ENCODE data around the gene IGFBP3.

IGFBP3 gene

GRCh38 chr7:45939574-45939973 lies 18.5 kb upstream of the IGFBP3 start:
- DNase-seq (ENCODE audit: low read depth in 1 of 2, low spot score in 1 of 2) = no peak
- in situ Hi-C loops (cut with HindIII; ENCODE audit: low pct_unique_long_range_greater_than_20kb, low sequenced_read_pairs) = no loop called here
- TF ChIP-seq JUND (IDR thresholded peaks at IDR 0.05; ENCODE audit: low read depth) = no peak

- TF ChIP-seq JUND (IDR thresholded peaks at IDR 0.05; ENCODE audit: low read depth) = no peak
- peak in 1 of 2 experiments; percentile 39 for DNase-seq (ENCODE audit: low read depth in 1 of 2, low spot score in 1 of 2)
- in situ Hi-C loops (cut with HindIII; ENCODE audit: low pct_unique_long_range_greater_than_20kb, low sequenced_read_pairs) = no loop called here
Observed at GRCh38 chr7:45938626-45939302, 17.7 kb upstream of the IGFBP3 start.

- DNase-seq (ENCODE audit: low read depth in 1 of 2, low spot score in 1 of 2) = no peak
- no peak for TF ChIP-seq JUND (IDR thresholded peaks at IDR 0.05; ENCODE audit: low read depth)
- in situ Hi-C loops (cut with HindIII; ENCODE audit: low pct_unique_long_range_greater_than_20kb, low sequenced_read_pairs) = no loop called here
Observed at GRCh38 chr7:45937862-45938261, 16.8 kb upstream of the IGFBP3 start.

GRCh38 chr7:45937301-45937700 lies 16.2 kb upstream of the IGFBP3 start:
- no peak for TF ChIP-seq JUND (IDR thresholded peaks at IDR 0.05; ENCODE audit: low read depth)
- in situ Hi-C loops (cut with HindIII; ENCODE audit: low pct_unique_long_range_greater_than_20kb, low sequenced_read_pairs) = no loop called here
- DNase-seq (ENCODE audit: low read depth in 1 of 2, low spot score in 1 of 2) = no peak

- in situ Hi-C loops (cut with HindIII; ENCODE audit: low pct_unique_long_range_greater_than_20kb, low sequenced_read_pairs) = no loop called here
- no peak for TF ChIP-seq JUND (IDR thresholded peaks at IDR 0.05; ENCODE audit: low read depth)
- no peak for DNase-seq (ENCODE audit: low read depth in 1 of 2, low spot score in 1 of 2)
Observed at GRCh38 chr7:45930967-45931366, 9.9 kb upstream of the IGFBP3 start.

GRCh38 chr7:45927721-45928120 lies 6.6 kb upstream of the IGFBP3 start:
- no peak for DNase-seq (ENCODE audit: low read depth in 1 of 2, low spot score in 1 of 2)
- no peak for TF ChIP-seq JUND (IDR thresholded peaks at IDR 0.05; ENCODE audit: low read depth)
- in situ Hi-C loops (cut with HindIII; ENCODE audit: low pct_unique_long_range_greater_than_20kb, low sequenced_read_pairs) = no loop called here

GRCh38 chr7:45924283-45924682 lies 3.2 kb upstream of the IGFBP3 start:
- in situ Hi-C loops (cut with HindIII; ENCODE audit: low pct_unique_long_range_greater_than_20kb, low sequenced_read_pairs) = no loop called here
- DNase-seq (ENCODE audit: low read depth in 1 of 2, low spot score in 1 of 2) = peak in 1 of 2 experiments; percentile 33
- no peak for TF ChIP-seq JUND (IDR thresholded peaks at IDR 0.05; ENCODE audit: low read depth)

GRCh38 chr7:45923818-45924217 lies 2.7 kb upstream of the IGFBP3 start:
- TF ChIP-seq JUND (IDR thresholded peaks at IDR 0.05; ENCODE audit: low read depth) = no peak
- no peak for DNase-seq (ENCODE audit: low read depth in 1 of 2, low spot score in 1 of 2)
- in situ Hi-C loops (cut with HindIII; ENCODE audit: low pct_unique_long_range_greater_than_20kb, low sequenced_read_pairs) = no loop called here

GRCh38 chr7:45923290-45923689 lies 2.2 kb upstream of the IGFBP3 start:
- TF ChIP-seq JUND (IDR thresholded peaks at IDR 0.05; ENCODE audit: low read depth) = no peak
- in situ Hi-C loops (cut with HindIII; ENCODE audit: low pct_unique_long_range_greater_than_20kb, low sequenced_read_pairs) = no loop called here
- peak; percentile 59 to 77 for DNase-seq (ENCODE audit: low read depth in 1 of 2, low spot score in 1 of 2)

- no peak for TF ChIP-seq JUND (IDR thresholded peaks at IDR 0.05; ENCODE audit: low read depth)
- in situ Hi-C loops (cut with HindIII; ENCODE audit: low pct_unique_long_range_greater_than_20kb, low sequenced_read_pairs) = no loop called here
- DNase-seq (ENCODE audit: low read depth in 1 of 2, low spot score in 1 of 2) = peak in 1 of 2 experiments; percentile 29
Observed at GRCh38 chr7:45922810-45923209, 1.7 kb upstream of the IGFBP3 start.

GRCh38 chr7:45921699-45922519 lies 837 bp upstream of the IGFBP3 start:
- no peak for TF ChIP-seq JUND (IDR thresholded peaks at IDR 0.05; ENCODE audit: low read depth)
- DNase-seq (ENCODE audit: low read depth in 1 of 2, low spot score in 1 of 2) = peak; percentile 66 to 70
- in situ Hi-C loops (cut with HindIII; ENCODE audit: low pct_unique_long_range_greater_than_20kb, low sequenced_read_pairs) = no loop called here

- no peak for DNase-seq (ENCODE audit: low read depth in 1 of 2, low spot score in 1 of 2)
- no peak for TF ChIP-seq JUND (IDR thresholded peaks at IDR 0.05; ENCODE audit: low read depth)
- in situ Hi-C loops (cut with HindIII; ENCODE audit: low pct_unique_long_range_greater_than_20kb, low sequenced_read_pairs) = no loop called here
Observed at GRCh38 chr7:45921381-45921698, 268 bp upstream of the IGFBP3 start.

GRCh38 chr7:45919993-45920459 lies 1.0 kb downstream of the IGFBP3 start:
- in situ Hi-C loops (cut with HindIII; ENCODE audit: low pct_unique_long_range_greater_than_20kb, low sequenced_read_pairs) = no loop called here
- DNase-seq (ENCODE audit: low read depth in 1 of 2, low spot score in 1 of 2) = no peak
- TF ChIP-seq JUND (IDR thresholded peaks at IDR 0.05; ENCODE audit: low read depth) = no peak

Measured in T47D (cell line).